Fibroblast of lung (primary cell): ENCODE results near the gene PXMP2. TPM values are rescaled to one million over a fixed set of nuclear protein-coding genes. Genes with fewer than 3 reads are reported as not detected.

Source experiments
- DNase-seq, 2 donors: peaks; one replicate each; pipeline versions ENCODE4 v3.0.0 to v3.0.0-alpha.2; 2010; ENCODE audit warnings: low read depth in 2 of 2
- H2AFZ ChIP-seq: 2 replicates; pipeline ENCODE4 v1.5.1; 2012; ENCODE audit warnings: low read length, control low read depth, inconsistent platforms
- H3K27ac ChIP-seq: 2 replicates; pipeline ENCODE4 v1.5.1; 2011; ENCODE audit warnings: low read length, control low read depth; ENCODE audit not compliant: insufficient read depth
- H3K27me3 ChIP-seq: 2 replicates; pipeline ENCODE4 v1.5.1; 2011; ENCODE audit warnings: mild to moderate bottlenecking, low read length; ENCODE audit not compliant: control insufficient read depth, insufficient read depth
- H3K36me3 ChIP-seq: 2 replicates; pipeline ENCODE4 v1.5.1; 2011; ENCODE audit warnings: low read length; ENCODE audit not compliant: control insufficient read depth, insufficient read depth
- H3K4me1 ChIP-seq: 2 replicates; pipeline ENCODE4 v1.5.1; 2011; ENCODE audit warnings: low read length; ENCODE audit not compliant: control insufficient read depth, insufficient read depth; ENCODE audit errors: extremely low read depth
- H3K4me2 ChIP-seq: 2 replicates; pipeline ENCODE4 v1.5.1; 2011; ENCODE audit warnings: low read length, control low read depth; ENCODE audit not compliant: insufficient read depth; ENCODE audit errors: extremely low read depth
- H3K4me3 ChIP-seq, 4 experiments: fragments of 200-600 bp in 1 of 4; sonication (generic) in 1 of 4; replicated peaks in 1 of 4; 2 replicates each; pipeline ENCODE4 v1.5.1; 2011 to 2016; ENCODE audit warnings: low read length in 4 of 4, low read depth in 3 of 4, mild to moderate bottlenecking in 3 of 4, control low read depth in 2 of 4, inconsistent platforms in 1 of 4, mixed read lengths in 1 of 4; ENCODE audit not compliant: insufficient read depth in 1 of 4; ENCODE audit errors: control extremely low read depth in 1 of 4
- H3K79me2 ChIP-seq: 2 replicates; pipeline ENCODE4 v1.5.1; 2012; ENCODE audit warnings: mild to moderate bottlenecking, low read length, inconsistent platforms; ENCODE audit not compliant: control insufficient read depth, insufficient read depth
- H3K9ac ChIP-seq: 2 replicates; pipeline ENCODE4 v1.5.1; 2011; ENCODE audit warnings: mild to moderate bottlenecking, low read length, control low read depth; ENCODE audit not compliant: insufficient read depth
- H3K9me3 ChIP-seq: 2 replicates; pipeline ENCODE4 v1.5.1; 2012; ENCODE audit warnings: low read depth, low read length; ENCODE audit not compliant: control insufficient read depth, insufficient read depth
- H4K20me1 ChIP-seq: 2 replicates; pipeline ENCODE4 v1.5.1; 2011; ENCODE audit warnings: low read length; ENCODE audit not compliant: control insufficient read depth, insufficient read depth; ENCODE audit errors: extremely low read depth
- EZH2 ChIP-seq: IDR thresholded peaks from 2 replicates; pipeline ENCODE4 v1.5.1; 2012; ENCODE audit warnings: low read length, control low read depth, mild to moderate bottlenecking; ENCODE audit errors: missing control alignments
- polyA plus RNA-seq, 2 donors: library from polyadenylated mRNA; depleted of rRNA in 1 of 2; stranded (reverse) in 1 of 2; unstranded in 1 of 2; fragments of >200 nt; gene quantifications; 2 replicates each; pipeline ENCODE4 v1.2.1, GENCODE V29; 2011 to 2012; ENCODE audit warnings: missing spikeins in 1 of 2
- total RNA-seq: library from RNA; depleted of rRNA; stranded (reverse); fragments of >200 nt; gene quantifications from 2 replicates; pipeline ENCODE4 v1.2.1, GENCODE V29; 2014
- TF ChIP-seq, protein P1 (sequence below), 2 donors: IDR thresholded peaks in 1 of 2; conservative IDR thresholded peaks in 1 of 2; 1 replicate in 1 of 2; 2 replicates in 1 of 2; pipeline ENCODE4 v1.5.1; 2011 to 2012; ENCODE audit warnings: low read length in 2 of 2, control low read depth in 1 of 2, inconsistent platforms in 1 of 2, low read depth in 1 of 2, mild to moderate bottlenecking in 1 of 2

PXMP2 gene
- total and polyA plus RNA-seq, 2 donors (not counting 1 experiment from before 2014, with no cell fraction given) = 10.6 to 14.5 TPM

DNA sequence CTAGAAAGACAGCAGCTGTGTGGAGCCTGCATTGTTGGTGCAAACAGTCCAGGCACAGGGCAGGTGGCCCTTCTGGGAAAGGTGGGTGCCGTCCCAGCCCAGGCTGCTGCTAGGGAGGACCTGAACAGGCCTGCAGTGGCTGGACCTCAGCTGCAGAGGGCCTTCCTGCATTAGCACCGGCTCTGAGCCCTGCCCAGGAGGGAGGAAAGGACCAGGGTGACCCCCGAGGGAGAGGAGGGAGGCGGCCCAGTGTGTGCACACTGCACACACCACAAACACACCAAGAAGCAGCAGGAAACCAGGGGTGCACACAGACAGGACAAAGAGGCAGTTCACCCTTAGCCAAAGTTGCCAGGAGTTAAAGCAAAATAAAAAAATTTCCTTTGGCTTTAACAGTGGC is 15.3 kb downstream of the PXMP2 start:
- H3K9me3 ChIP-seq = no peaks in the 10 kb centered on the region
- no peak overlapping the region for H3K4me2 ChIP-seq
- H3K27me3 ChIP-seq = no peaks in the 10 kb centered on the region
- TF ChIP-seq EZH2 = no peak
- TF ChIP-seq, protein P1, sequence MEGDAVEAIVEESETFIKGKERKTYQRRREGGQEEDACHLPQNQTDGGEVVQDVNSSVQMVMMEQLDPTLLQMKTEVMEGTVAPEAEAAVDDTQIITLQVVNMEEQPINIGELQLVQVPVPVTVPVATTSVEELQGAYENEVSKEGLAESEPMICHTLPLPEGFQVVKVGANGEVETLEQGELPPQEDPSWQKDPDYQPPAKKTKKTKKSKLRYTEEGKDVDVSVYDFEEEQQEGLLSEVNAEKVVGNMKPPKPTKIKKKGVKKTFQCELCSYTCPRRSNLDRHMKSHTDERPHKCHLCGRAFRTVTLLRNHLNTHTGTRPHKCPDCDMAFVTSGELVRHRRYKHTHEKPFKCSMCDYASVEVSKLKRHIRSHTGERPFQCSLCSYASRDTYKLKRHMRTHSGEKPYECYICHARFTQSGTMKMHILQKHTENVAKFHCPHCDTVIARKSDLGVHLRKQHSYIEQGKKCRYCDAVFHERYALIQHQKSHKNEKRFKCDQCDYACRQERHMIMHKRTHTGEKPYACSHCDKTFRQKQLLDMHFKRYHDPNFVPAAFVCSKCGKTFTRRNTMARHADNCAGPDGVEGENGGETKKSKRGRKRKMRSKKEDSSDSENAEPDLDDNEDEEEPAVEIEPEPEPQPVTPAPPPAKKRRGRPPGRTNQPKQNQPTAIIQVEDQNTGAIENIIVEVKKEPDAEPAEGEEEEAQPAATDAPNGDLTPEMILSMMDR (conservative IDR thresholded peaks at IDR 0.05 in 1 of 2, IDR thresholded peaks at IDR 0.05 in 1 of 2; ENCODE audit: low read depth in 1 of 2, low read length in 2 of 2) = no peak
- H2AFZ ChIP-seq = no peak overlapping the region
- H3K4me1 ChIP-seq = no peaks in the 10 kb centered on the region
- no peak overlapping the region for H3K4me3 ChIP-seq
- H3K27ac ChIP-seq = no peak overlapping the region
- no peak for DNase-seq
- peaks cover 4% of the 10 kb centered on the region for H3K36me3 ChIP-seq
- H3K79me2 ChIP-seq = no peaks in the 10 kb centered on the region
- no peak overlapping the region for H3K9ac ChIP-seq
- no peaks in the 10 kb centered on the region for H4K20me1 ChIP-seq

DNA sequence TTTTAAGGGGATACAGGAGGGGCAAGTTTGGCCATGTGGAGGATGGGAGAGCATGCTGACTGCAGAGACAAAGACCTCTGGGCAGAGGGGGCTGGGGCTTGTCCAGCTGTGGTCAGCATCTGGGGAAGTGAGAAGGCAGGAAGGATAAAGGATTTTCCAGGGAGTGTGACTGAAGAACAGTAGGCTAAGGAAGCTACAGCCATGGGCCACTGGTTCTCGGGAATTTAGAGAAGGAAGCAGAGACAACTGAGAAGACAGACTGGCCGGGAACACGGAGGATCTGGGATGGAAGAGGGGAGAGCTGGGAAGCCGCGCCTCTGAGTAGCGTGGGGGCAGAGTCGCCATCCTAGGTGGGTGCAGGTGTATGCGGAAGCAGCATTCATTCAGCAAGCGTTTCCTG is 16.3 kb downstream of the PXMP2 start:
- Histone ChIP-seq H3K27me3 (no peaks in the 10 kb centered on the region), H3K4me3 (no peak overlapping the region), H3K79me2 (no peaks in the 10 kb centered on the region), H2AFZ (no peak overlapping the region), H3K4me2 (no peak overlapping the region), H3K27ac (no peak overlapping the region), H3K36me3 (peaks cover 3% of the 10 kb centered on the region), H3K4me1 (no peaks in the 10 kb centered on the region), H4K20me1 (no peaks in the 10 kb centered on the region), H3K9ac (no peak overlapping the region), H3K9me3 (no peaks in the 10 kb centered on the region)
- DNase-seq = no peak
- TF ChIP-seq, protein P1 (conservative IDR thresholded peaks at IDR 0.05 in 1 of 2, IDR thresholded peaks at IDR 0.05 in 1 of 2; ENCODE audit: low read depth in 1 of 2, low read length in 2 of 2) = no peak
- no peak for TF ChIP-seq EZH2

DNA sequence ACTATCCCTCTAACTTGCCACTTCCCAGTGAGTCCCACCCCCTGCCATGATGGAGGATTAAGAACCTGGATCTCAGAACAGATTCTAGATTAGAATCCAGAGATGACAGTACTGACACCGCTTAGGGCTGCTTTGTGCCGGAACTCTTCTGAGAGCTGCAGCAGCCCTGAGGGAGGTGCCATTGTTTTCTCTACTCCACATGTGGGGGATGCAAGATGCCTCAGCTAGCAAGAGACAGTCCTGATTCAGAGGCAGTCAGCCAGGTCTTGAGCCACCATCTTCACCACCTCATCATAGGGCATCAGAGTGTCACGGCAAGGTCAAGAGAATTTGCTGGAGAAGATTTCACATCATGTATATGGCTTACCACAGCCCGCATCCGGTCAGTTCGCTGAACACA is 19.9 kb downstream of the PXMP2 start:
- peaks cover 13% of the 10 kb centered on the region for H3K79me2 ChIP-seq
- no peak overlapping the region for H3K9ac ChIP-seq
- H4K20me1 ChIP-seq = no peaks in the 10 kb centered on the region
- H3K27me3 ChIP-seq = no peaks in the 10 kb centered on the region
- no peaks in the 10 kb centered on the region for H3K9me3 ChIP-seq
- no peak for TF ChIP-seq EZH2
- no peak overlapping the region for H3K27ac ChIP-seq
- no peak for DNase-seq
- no peak overlapping the region for H3K4me2 ChIP-seq
- H3K4me1 ChIP-seq = no peaks in the 10 kb centered on the region
- H2AFZ ChIP-seq = no peak overlapping the region
- no peak overlapping the region for H3K4me3 ChIP-seq
- peaks cover 3% of the 10 kb centered on the region for H3K36me3 ChIP-seq
